ENCODE measurements around the gene NIN. TPM values are rescaled to one million over a fixed set of nuclear protein-coding genes. Genes with fewer than 3 reads are reported as not detected.

NIN gene
- total and polyA plus RNA-seq, 10 donors = 11.8 to 139 (median 94.4) TPM

GRCh38 chr14:50853891-50854290 lies 22.9 kb upstream of the NIN start:
- Histone ChIP-seq H3K4me3 (no peak overlapping the region), H3K9me3 (no peaks in the 10 kb centered on the region), H3K36me3 (no peaks in the 10 kb centered on the region), H3K27ac (no peak overlapping the region), H3K4me1 (no peaks in the 10 kb centered on the region), H3K27me3 (replicated peaks in 1 of 7) (no peaks in the 10 kb centered on the region)
- intact Hi-C loops (cut with DNase I; ENCODE audit: low total_unique reads) = loop anchor here (10.0 kb wide), 1 partner anchor 69 kb away; no protein-coding TSS in a partner anchor
- no peak for TF ChIP-seq CTCF (IDR thresholded peaks at IDR 0.05 in 8 of 11, conservative IDR thresholded peaks at IDR 0.05 in 3 of 11)
- no peak for TF ChIP-seq POLR2AphosphoS5 (IDR thresholded peaks at IDR 0.05)
- TF ChIP-seq POLR2A (IDR thresholded peaks at IDR 0.05) = no peak
- no peak for DNase-seq

GRCh38 chr14:50846226-50846880 lies 15.4 kb upstream of the NIN start:
- Histone ChIP-seq H3K27me3 (replicated peaks in 1 of 7) (no peaks in the 10 kb centered on the region), H3K4me3 (no peak overlapping the region), H3K9me3 (no peaks in the 10 kb centered on the region), H3K36me3 (no peaks in the 10 kb centered on the region), H3K27ac (no peak overlapping the region), H3K4me1 (no peaks in the 10 kb centered on the region)
- DNase-seq = no peak
- intact Hi-C loops (cut with DNase I; ENCODE audit: low total_unique reads) = no loop called here
- TF ChIP-seq POLR2AphosphoS5 (IDR thresholded peaks at IDR 0.05) = no peak
- no peak for TF ChIP-seq CTCF (IDR thresholded peaks at IDR 0.05 in 8 of 11, conservative IDR thresholded peaks at IDR 0.05 in 3 of 11)
- TF ChIP-seq POLR2A (IDR thresholded peaks at IDR 0.05) = no peak
- 92 to 95% (median 92%) methylated on average over 8 of the region's 8 CpGs for WGBS, 5 donors

- H3K36me3 ChIP-seq = no peaks in the 10 kb centered on the region
- no peaks in the 10 kb centered on the region for H3K4me1 ChIP-seq
- 81 to 94% (median 89%) methylated on average over 3 of the region's 3 CpGs for WGBS, 5 donors
- no peaks in the 10 kb centered on the region for H3K9me3 ChIP-seq
- no peak overlapping the region for H3K4me3 ChIP-seq
- intact Hi-C loops (cut with DNase I; ENCODE audit: low total_unique reads) = no loop called here
- TF ChIP-seq POLR2A (IDR thresholded peaks at IDR 0.05) = no peak
- DNase-seq = no peak
- no peak overlapping the region for H3K27ac ChIP-seq
- H3K27me3 ChIP-seq (replicated peaks in 1 of 7) = no peaks in the 10 kb centered on the region
Measured at GRCh38 chr14:50845166-50845565, 14.2 kb upstream of the NIN start.

GRCh38 chr14:50844391-50844790 lies 13.4 kb upstream of the NIN start:
- Histone ChIP-seq H3K27me3 (replicated peaks in 1 of 7) (no peaks in the 10 kb centered on the region), H3K27ac (no peak overlapping the region), H3K4me1 (peaks cover 0 to under 1% (median 0%) of the 10 kb centered on the region in 6 donors), H3K4me3 (no peak overlapping the region), H3K36me3 (no peaks in the 10 kb centered on the region), H3K9me3 (no peaks in the 10 kb centered on the region)
- TF ChIP-seq CTCF (IDR thresholded peaks at IDR 0.05 in 8 of 11, conservative IDR thresholded peaks at IDR 0.05 in 3 of 11) (no peak), POLR2AphosphoS5 (IDR thresholded peaks at IDR 0.05) (no peak), POLR2A (IDR thresholded peaks at IDR 0.05) (no peak)
- 93 to 98% (median 97%) methylated on average over 2 of the region's 2 CpGs for WGBS, 5 donors
- intact Hi-C loops (cut with DNase I; ENCODE audit: low total_unique reads) = no loop called here
- no peak for DNase-seq
